ENCODE data around the gene SYTL2. TPM values are rescaled to one million over a fixed set of nuclear protein-coding genes. Genes with fewer than 3 reads are reported as not detected.

The SYTL2 gene
- total RNA-seq, 1 experiment from 2014 or later = 0.77 TPM

DNA sequence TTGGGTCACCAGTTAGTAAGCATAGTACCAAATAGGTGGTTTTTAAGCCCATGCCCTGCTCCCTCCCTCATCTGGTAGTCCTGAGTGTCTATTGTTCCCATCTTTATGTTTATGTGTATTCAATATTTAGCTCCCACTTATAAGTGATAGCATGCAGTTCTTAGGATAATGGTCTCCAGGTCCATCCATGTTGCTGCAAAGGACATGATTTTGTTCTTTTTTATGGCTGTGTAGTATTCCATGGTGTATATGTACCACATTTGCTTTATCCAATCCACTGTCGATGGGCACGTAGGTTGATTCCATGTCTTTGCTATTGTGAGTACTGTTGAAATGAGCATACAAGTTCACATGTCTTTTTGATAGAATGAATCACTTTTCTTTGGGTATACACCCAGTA is 18.2 kb upstream of the SYTL2 start:
- Histone ChIP-seq H3K27me3 (replicated peaks; ENCODE audit: insufficient read depth, low read depth, low read length, poor library complexity) (no peaks in the 10 kb centered on the region), H3K4me3 (ENCODE audit: low read depth, low read length, poor library complexity, severe bottlenecking) (no peak overlapping the region), H3K36me3 (ENCODE audit: insufficient read depth, low read length, poor library complexity, severe bottlenecking) (no peaks in the 10 kb centered on the region), H3K4me1 (ENCODE audit: insufficient read depth, low read length, poor library complexity, severe bottlenecking) (no peaks in the 10 kb centered on the region), H3K9me3 (ENCODE audit: low read depth, low read length, poor library complexity, severe bottlenecking) (no peaks in the 10 kb centered on the region), H3K27ac (ENCODE audit: low read depth, low read length, poor library complexity, severe bottlenecking) (no peak overlapping the region)
- no peak for TF ChIP-seq CTCF (conservative IDR thresholded peaks at IDR 0.05; ENCODE audit: low read depth, low read length)
- no peak for TF ChIP-seq EZH2 (IDR thresholded peaks at IDR 0.05; ENCODE audit: borderline replicate concordance, low read depth, low read length, poor library complexity, severe bottlenecking)
- BruUV-seq (replicated peaks) = no TSS peak
- ChIA-PET CTCF (no interaction called here), POLR2A (ENCODE audit: low non-redundant PET) (no interaction called here)
- no peak for DNase-seq (ENCODE audit: low spot score)
- intact Hi-C loops (cut with micrococcal nuclease; ENCODE audit: unreplicated experiment) = loop anchor here (5.0 to 10.0 kb wide), 2 partner anchors 137 to 234 kb away; no protein-coding TSS in a partner anchor

- no peak overlapping the region for H3K4me3 ChIP-seq (ENCODE audit: low read depth, low read length, poor library complexity, severe bottlenecking)
- intact Hi-C loops (cut with micrococcal nuclease; ENCODE audit: unreplicated experiment) = loop anchor here (5.0 to 10.0 kb wide), 2 partner anchors 136 to 234 kb away; no protein-coding TSS in a partner anchor
- H3K27me3 ChIP-seq (replicated peaks; ENCODE audit: insufficient read depth, low read depth, low read length, poor library complexity) = no peaks in the 10 kb centered on the region
- TF ChIP-seq EZH2 (IDR thresholded peaks at IDR 0.05; ENCODE audit: borderline replicate concordance, low read depth, low read length, poor library complexity, severe bottlenecking) (no peak), CTCF (conservative IDR thresholded peaks at IDR 0.05; ENCODE audit: low read depth, low read length) (no peak)
- ChIA-PET CTCF (no interaction called here), POLR2A (ENCODE audit: low non-redundant PET) (no interaction called here)
- no peaks in the 10 kb centered on the region for H3K9me3 ChIP-seq (ENCODE audit: low read depth, low read length, poor library complexity, severe bottlenecking)
- BruUV-seq (replicated peaks) = no TSS peak
- no peak for DNase-seq (ENCODE audit: low spot score)
- H3K4me1 ChIP-seq (ENCODE audit: insufficient read depth, low read length, poor library complexity, severe bottlenecking) = no peaks in the 10 kb centered on the region
- H3K27ac ChIP-seq (ENCODE audit: low read depth, low read length, poor library complexity, severe bottlenecking) = no peak overlapping the region
- H3K36me3 ChIP-seq (ENCODE audit: insufficient read depth, low read length, poor library complexity, severe bottlenecking) = no peaks in the 10 kb centered on the region
Observed at GRCh38 chr11:85828640-85828978, 17.7 kb upstream of the SYTL2 start.

GRCh38 chr11:85827748-85828639 is 17.1 kb upstream of the SYTL2 start:
- peak; percentile 32 for DNase-seq (ENCODE audit: low spot score)
- intact Hi-C loops (cut with micrococcal nuclease; ENCODE audit: unreplicated experiment) = loop anchor here (5.0 to 10.0 kb wide), 2 partner anchors 136 to 233 kb away; no protein-coding TSS in a partner anchor
- Histone ChIP-seq H3K4me3 (ENCODE audit: low read depth, low read length, poor library complexity, severe bottlenecking) (no peak overlapping the region), H3K4me1 (ENCODE audit: insufficient read depth, low read length, poor library complexity, severe bottlenecking) (no peaks in the 10 kb centered on the region), H3K9me3 (ENCODE audit: low read depth, low read length, poor library complexity, severe bottlenecking) (no peaks in the 10 kb centered on the region), H3K27ac (ENCODE audit: low read depth, low read length, poor library complexity, severe bottlenecking) (no peak overlapping the region), H3K27me3 (replicated peaks; ENCODE audit: insufficient read depth, low read depth, low read length, poor library complexity) (no peaks in the 10 kb centered on the region), H3K36me3 (ENCODE audit: insufficient read depth, low read length, poor library complexity, severe bottlenecking) (no peaks in the 10 kb centered on the region)
- no TSS peak for BruUV-seq (replicated peaks)
- ChIA-PET CTCF (no interaction called here), POLR2A (ENCODE audit: low non-redundant PET) (no interaction called here)
- TF ChIP-seq CTCF (conservative IDR thresholded peaks at IDR 0.05; ENCODE audit: low read depth, low read length) = no peak
- TF ChIP-seq EZH2 (IDR thresholded peaks at IDR 0.05; ENCODE audit: borderline replicate concordance, low read depth, low read length, poor library complexity, severe bottlenecking) = no peak
